ENCODE measurements around the gene RPL7A.

RPL7A gene

GRCh38 chr9:133351908-133352634 is 4.1 kb downstream of the RPL7A start:
- WGBS (ENCODE audit: insufficient coverage), result 100% methylated on average over 5 of the region's 14 CpGs
- ChIA-PET CTCF (interaction anchor here (0.9 to 5.3 kb wide), 8 partner anchors 9 to 164 kb away, joined by 3 to 30 read pairs (median 4); partner anchors contain the start of gene SURF6), POLR2A (interaction anchor here (0.6 kb wide), 1 partner anchor 16 kb away, joined by 7 read pairs; the partner anchor contains the start of gene SURF6)
- Histone ChIP-seq H3K4me1 (ENCODE audit: control extremely low read depth in 1 of 4, control insufficient read depth in 4 of 4, insufficient read depth in 4 of 4, low read length in 3 of 4) (peaks cover 7 to 39% (median 30%) of the 10 kb centered on the region in 4 experiments), H3K27me3 (replicated peaks in 2 of 5; ENCODE audit: control insufficient read depth in 4 of 5, insufficient read depth in 5 of 5, low read length in 4 of 5) (no peaks in the 10 kb centered on the region), H3K4me3 (ENCODE audit: control insufficient read depth in 1 of 7, extremely low read depth in 1 of 7, insufficient read depth in 4 of 7, low read depth in 2 of 7, low read length in 6 of 7) (no peak overlapping the region), H3K36me3 (ENCODE audit: control insufficient read depth in 4 of 4, insufficient read depth in 4 of 4, low read length in 3 of 4) (peaks cover 19 to 54% (median 38%) of the 10 kb centered on the region in 4 experiments), H3K27ac (ENCODE audit: insufficient read depth in 1 of 2, low read depth in 1 of 2, low read length in 2 of 2, poor library complexity in 1 of 2, severe bottlenecking in 2 of 2) (no peak overlapping the region), H3K9me3 (ENCODE audit: control extremely low read depth in 1 of 5, control insufficient read depth in 4 of 5, insufficient read depth in 2 of 5, low read depth in 1 of 5, low read length in 4 of 5) (no peaks in the 10 kb centered on the region)
- DNase-seq, result peak; percentile 50 to 83 (median 73)

- DNase-seq, result no peak
- Histone ChIP-seq H3K27ac (ENCODE audit: insufficient read depth in 1 of 2, low read depth in 1 of 2, low read length in 2 of 2, poor library complexity in 1 of 2, severe bottlenecking in 2 of 2) (no peak overlapping the region), H3K27me3 (replicated peaks in 2 of 5; ENCODE audit: control insufficient read depth in 4 of 5, insufficient read depth in 5 of 5, low read length in 4 of 5) (no peaks in the 10 kb centered on the region), H3K4me3 (ENCODE audit: control insufficient read depth in 1 of 7, extremely low read depth in 1 of 7, insufficient read depth in 4 of 7, low read depth in 2 of 7, low read length in 6 of 7) (no peak overlapping the region), H3K9me3 (ENCODE audit: control extremely low read depth in 1 of 5, control insufficient read depth in 4 of 5, insufficient read depth in 2 of 5, low read depth in 1 of 5, low read length in 4 of 5) (no peaks in the 10 kb centered on the region), H3K36me3 (ENCODE audit: control insufficient read depth in 4 of 4, insufficient read depth in 4 of 4, low read length in 3 of 4) (peaks cover 19 to 58% (median 38%) of the 10 kb centered on the region in 4 experiments), H3K4me1 (ENCODE audit: control extremely low read depth in 1 of 4, control insufficient read depth in 4 of 4, insufficient read depth in 4 of 4, low read length in 3 of 4) (peaks cover 7 to 42% (median 34%) of the 10 kb centered on the region in 4 experiments)
- POLR2A ChIA-PET, result no interaction called here
- 94% methylated on average over 6 of the region's 8 CpGs for WGBS (ENCODE audit: insufficient coverage)
- CTCF ChIA-PET, result interaction anchor here (0.6 to 5.3 kb wide), 3 partner anchors 11 to 177 kb away, joined by 3 to 30 read pairs (median 4); no protein-coding TSS in a partner anchor
These were observed 4.8 kb downstream of the RPL7A start for GRCh38 chr9:133352635-133353340.

- ChIA-PET CTCF (interaction anchor here (0.6 to 2.7 kb wide), 3 partner anchors 12 to 178 kb away, joined by 3 to 15 read pairs (median 4); no protein-coding TSS in a partner anchor), POLR2A (no interaction called here)
- no peak for DNase-seq
- Histone ChIP-seq H3K4me1 (ENCODE audit: control extremely low read depth in 1 of 4, control insufficient read depth in 4 of 4, insufficient read depth in 4 of 4, low read length in 3 of 4) (peaks cover 7 to 38% (median 34%) of the 10 kb centered on the region in 4 experiments), H3K9me3 (ENCODE audit: control extremely low read depth in 1 of 5, control insufficient read depth in 4 of 5, insufficient read depth in 2 of 5, low read depth in 1 of 5, low read length in 4 of 5) (no peaks in the 10 kb centered on the region), H3K27me3 (replicated peaks in 2 of 5; ENCODE audit: control insufficient read depth in 4 of 5, insufficient read depth in 5 of 5, low read length in 4 of 5) (no peaks in the 10 kb centered on the region), H3K27ac (ENCODE audit: insufficient read depth in 1 of 2, low read depth in 1 of 2, low read length in 2 of 2, poor library complexity in 1 of 2, severe bottlenecking in 2 of 2) (no peak overlapping the region), H3K36me3 (ENCODE audit: control insufficient read depth in 4 of 4, insufficient read depth in 4 of 4, low read length in 3 of 4) (peaks cover 19 to 61% (median 39%) of the 10 kb centered on the region in 4 experiments), H3K4me3 (ENCODE audit: control insufficient read depth in 1 of 7, extremely low read depth in 1 of 7, insufficient read depth in 4 of 7, low read depth in 2 of 7, low read length in 6 of 7) (no peak overlapping the region)
- 100% methylated on average over 5 of the region's 5 CpGs for WGBS (ENCODE audit: insufficient coverage)
These were observed 5.5 kb downstream of the RPL7A start for GRCh38 chr9:133353548-133353947.

GRCh38 chr9:133354766-133355165 is 6.7 kb downstream of the RPL7A start:
- peaks cover 16 to 55% (median 37%) of the 10 kb centered on the region in 4 experiments for H3K36me3 ChIP-seq (ENCODE audit: control insufficient read depth in 4 of 4, insufficient read depth in 4 of 4, low read length in 3 of 4)
- H3K9me3 ChIP-seq (ENCODE audit: control extremely low read depth in 1 of 5, control insufficient read depth in 4 of 5, insufficient read depth in 2 of 5, low read depth in 1 of 5, low read length in 4 of 5), result no peaks in the 10 kb centered on the region
- WGBS (ENCODE audit: insufficient coverage), result 93% methylated on average over 7 of the region's 7 CpGs
- H3K4me3 ChIP-seq (ENCODE audit: control insufficient read depth in 1 of 7, extremely low read depth in 1 of 7, insufficient read depth in 4 of 7, low read depth in 2 of 7, low read length in 6 of 7), result peak overlapping the region in 1 of 7 experiments; percentile 86
- DNase-seq, result no peak
- H3K27ac ChIP-seq (ENCODE audit: insufficient read depth in 1 of 2, low read depth in 1 of 2, low read length in 2 of 2, poor library complexity in 1 of 2, severe bottlenecking in 2 of 2), result no peak overlapping the region
- ChIA-PET POLR2A (no interaction called here), CTCF (interaction anchor here (1.1 to 7.2 kb wide), 8 partner anchors 9 to 168 kb away, joined by 3 to 75 read pairs (median 6); no protein-coding TSS in a partner anchor)
- H3K27me3 ChIP-seq (replicated peaks in 2 of 5; ENCODE audit: control insufficient read depth in 4 of 5, insufficient read depth in 5 of 5, low read length in 4 of 5), result no peaks in the 10 kb centered on the region
- peaks cover 3 to 25% (median 23%) of the 10 kb centered on the region in 4 experiments for H3K4me1 ChIP-seq (ENCODE audit: control extremely low read depth in 1 of 4, control insufficient read depth in 4 of 4, insufficient read depth in 4 of 4, low read length in 3 of 4)

GRCh38 chr9:133355881-133356357 is 7.9 kb downstream of the RPL7A start:
- Histone ChIP-seq H3K4me3 (ENCODE audit: control insufficient read depth in 1 of 7, extremely low read depth in 1 of 7, insufficient read depth in 4 of 7, low read depth in 2 of 7, low read length in 6 of 7) (peak overlapping the region; percentile 37 to 89 (median 84)), H3K27ac (ENCODE audit: insufficient read depth in 1 of 2, low read depth in 1 of 2, low read length in 2 of 2, poor library complexity in 1 of 2, severe bottlenecking in 2 of 2) (peak overlapping the region; percentile 50 to 85), H3K4me1 (ENCODE audit: control extremely low read depth in 1 of 4, control insufficient read depth in 4 of 4, insufficient read depth in 4 of 4, low read length in 3 of 4) (peaks cover 3 to 22% (median 21%) of the 10 kb centered on the region in 4 experiments), H3K36me3 (ENCODE audit: control insufficient read depth in 4 of 4, insufficient read depth in 4 of 4, low read length in 3 of 4) (peaks cover 10 to 55% (median 36%) of the 10 kb centered on the region in 4 experiments), H3K27me3 (replicated peaks in 2 of 5; ENCODE audit: control insufficient read depth in 4 of 5, insufficient read depth in 5 of 5, low read length in 4 of 5) (no peaks in the 10 kb centered on the region), H3K9me3 (ENCODE audit: control extremely low read depth in 1 of 5, control insufficient read depth in 4 of 5, insufficient read depth in 2 of 5, low read depth in 1 of 5, low read length in 4 of 5) (no peaks in the 10 kb centered on the region)
- ChIA-PET POLR2A (interaction anchor here (0.6 to 1.3 kb wide), 2 partner anchors 8 to 9 kb away, joined by 3 to 5 read pairs; partner anchors contain the start of genes MED22 and RPL7A), CTCF (interaction anchor here (0.6 to 7.2 kb wide), 15 partner anchors 10 to 1031 kb away, joined by 3 to 75 read pairs (median 6); no protein-coding TSS in a partner anchor)
- under 1% methylated on average over 19 of the region's 31 CpGs for WGBS (ENCODE audit: insufficient coverage)
- peak; percentile 29 to 82 (median 70) for DNase-seq

- H3K4me3 ChIP-seq (ENCODE audit: control insufficient read depth in 1 of 7, extremely low read depth in 1 of 7, insufficient read depth in 4 of 7, low read depth in 2 of 7, low read length in 6 of 7), result peak within 1 kb of the TSS; percentile 37 to 89 (median 84)
- POLR2A ChIA-PET, result interaction anchor here (1.3 kb wide), 1 partner anchor 9 kb away, joined by 5 read pairs; the partner anchor contains the start of genes MED22 and RPL7A
- peak within 1 kb of the TSS; percentile 50 to 85 for H3K27ac ChIP-seq (ENCODE audit: insufficient read depth in 1 of 2, low read depth in 1 of 2, low read length in 2 of 2, poor library complexity in 1 of 2, severe bottlenecking in 2 of 2)
- CTCF ChIA-PET, result interaction anchor here (0.9 to 7.2 kb wide), 12 partner anchors 10 to 176 kb away, joined by 3 to 75 read pairs (median 4); no protein-coding TSS in a partner anchor
- peak; percentile 67 to 88 (median 71) for DNase-seq
- peaks cover 3 to 22% (median 21%) of the 10 kb centered on the region in 4 experiments for H3K4me1 ChIP-seq (ENCODE audit: control extremely low read depth in 1 of 4, control insufficient read depth in 4 of 4, insufficient read depth in 4 of 4, low read length in 3 of 4)
- peaks cover 9 to 55% (median 34%) of the 10 kb centered on the region in 4 experiments for H3K36me3 ChIP-seq (ENCODE audit: control insufficient read depth in 4 of 4, insufficient read depth in 4 of 4, low read length in 3 of 4)
- WGBS (ENCODE audit: insufficient coverage), result 2% methylated on average over 45 of the region's 78 CpGs
- H3K27me3 ChIP-seq (replicated peaks in 2 of 5; ENCODE audit: control insufficient read depth in 4 of 5, insufficient read depth in 5 of 5, low read length in 4 of 5), result no peaks in the 10 kb centered on the region
- no peaks in the 10 kb centered on the region for H3K9me3 ChIP-seq (ENCODE audit: control extremely low read depth in 1 of 5, control insufficient read depth in 4 of 5, insufficient read depth in 2 of 5, low read depth in 1 of 5, low read length in 4 of 5)
These were observed 8.5 kb downstream of the RPL7A start, which contains the start of the genes SURF1 and SURF2 for GRCh38 chr9:133356391-133357091. SURF1 (minus strand) TSS chr9:133356487; CDS start chr9:133356453, 34 bp downstream. SURF2 (plus strand) TSS chr9:133356550; CDS start chr9:133356593, 43 bp downstream.
